Vein endothelial cell (primary cell): ENCODE results near the gene RTKN. TPM values are rescaled to one million over a fixed set of nuclear protein-coding genes. Genes with fewer than 3 reads are reported as not detected.

Source experiments
- total RNA-seq: library from RNA; depleted of rRNA; stranded (reverse); fragments of >200 nt; gene quantifications from 2 replicates; pipeline ENCODE4 v1.2.3, GENCODE V29; 2012

RTKN gene, protein sequence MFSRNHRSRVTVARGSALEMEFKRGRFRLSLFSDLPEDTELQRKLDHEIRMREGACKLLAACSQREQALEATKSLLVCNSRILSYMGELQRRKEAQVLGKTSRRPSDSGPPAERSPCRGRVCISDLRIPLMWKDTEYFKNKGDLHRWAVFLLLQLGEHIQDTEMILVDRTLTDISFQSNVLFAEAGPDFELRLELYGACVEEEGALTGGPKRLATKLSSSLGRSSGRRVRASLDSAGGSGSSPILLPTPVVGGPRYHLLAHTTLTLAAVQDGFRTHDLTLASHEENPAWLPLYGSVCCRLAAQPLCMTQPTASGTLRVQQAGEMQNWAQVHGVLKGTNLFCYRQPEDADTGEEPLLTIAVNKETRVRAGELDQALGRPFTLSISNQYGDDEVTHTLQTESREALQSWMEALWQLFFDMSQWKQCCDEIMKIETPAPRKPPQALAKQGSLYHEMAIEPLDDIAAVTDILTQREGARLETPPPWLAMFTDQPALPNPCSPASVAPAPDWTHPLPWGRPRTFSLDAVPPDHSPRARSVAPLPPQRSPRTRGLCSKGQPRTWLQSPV
- total RNA-seq = 10.8 and 17.0 TPM in 2 replicates

DNA sequence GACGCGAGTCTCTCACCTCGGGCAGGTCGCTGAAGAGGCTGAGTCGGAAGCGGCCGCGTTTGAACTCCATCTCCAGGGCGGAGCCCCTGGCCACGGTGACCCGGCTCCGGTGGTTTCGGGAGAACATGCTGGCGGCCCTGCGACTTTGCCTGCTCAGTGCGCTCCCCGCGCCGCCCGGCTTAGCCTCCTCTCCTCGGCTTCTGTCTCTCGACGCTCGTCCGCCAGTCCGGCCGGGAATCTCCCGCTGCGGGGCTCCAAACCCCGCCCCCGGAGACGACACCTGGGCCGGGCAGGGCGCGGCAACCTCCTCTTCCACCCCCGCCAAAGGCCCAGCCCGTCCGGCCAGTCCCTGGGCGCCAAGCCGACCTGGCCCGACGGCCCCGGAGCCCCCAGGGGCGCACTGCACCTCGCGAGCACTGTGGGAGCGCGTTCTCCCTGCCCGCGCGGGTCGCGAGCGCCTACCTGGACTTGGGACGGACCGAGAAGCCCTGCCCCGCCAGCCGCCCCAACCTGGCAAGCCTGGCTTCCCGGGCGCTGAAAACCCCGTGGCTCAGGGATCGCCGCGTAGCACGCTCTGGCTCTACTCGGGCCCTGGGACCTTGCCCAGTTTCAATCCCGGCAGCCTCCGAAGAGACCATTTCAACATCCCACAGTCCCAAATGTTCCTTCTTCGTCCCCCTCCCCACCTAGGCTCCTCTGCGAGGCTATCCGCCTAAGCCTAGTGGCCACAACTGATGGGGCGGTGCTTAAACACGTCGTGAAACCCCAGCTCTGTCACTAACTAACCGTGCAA is at the start of gene RTKN:
TSS of gene RTKN (minus strand) at position 248 of the 793 bp plus-strand sequence. CDS start at position 127, 121 bp downstream.

DNA sequence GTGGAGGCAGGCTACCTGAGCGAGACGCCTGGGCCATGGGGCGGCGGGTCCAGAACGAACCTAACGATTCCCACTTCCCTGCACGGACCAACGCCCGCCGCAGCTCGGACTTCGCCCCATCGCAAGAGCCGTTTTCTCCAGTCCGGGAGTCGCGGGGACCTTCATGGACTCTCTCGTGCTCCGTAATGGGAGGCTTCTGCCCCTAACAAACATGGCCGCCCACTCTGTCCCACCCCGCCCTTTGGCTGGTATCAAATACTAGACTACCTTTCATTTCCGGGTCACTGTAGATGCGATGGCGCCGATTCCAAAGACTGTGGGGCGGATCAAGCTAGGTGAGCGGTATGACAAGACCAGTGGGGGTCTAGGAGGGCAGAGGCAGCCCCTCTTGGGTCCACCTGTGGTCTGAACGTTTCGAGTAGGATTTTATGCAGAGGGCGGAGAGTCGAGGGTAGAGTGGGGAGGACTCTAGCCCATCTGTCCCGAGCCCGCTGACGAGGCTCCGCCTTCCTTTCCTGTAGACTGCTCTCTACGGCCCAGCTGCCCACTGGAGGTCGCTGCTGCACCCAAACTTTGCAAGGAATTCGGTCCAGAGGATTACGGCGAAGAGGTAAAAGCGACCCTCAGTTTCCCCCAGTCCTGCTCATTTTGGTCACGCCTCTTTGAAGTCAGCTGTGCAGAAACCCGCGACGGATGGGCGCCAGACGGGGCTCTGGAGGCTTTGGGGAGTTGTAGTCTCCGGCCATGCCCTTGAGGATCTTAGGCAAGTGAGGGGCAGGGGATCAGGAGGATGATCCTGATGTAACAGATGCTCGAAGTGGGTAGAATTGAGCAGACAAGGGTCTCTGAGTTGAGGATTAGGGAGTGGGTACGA is 41.3 kb upstream of the RTKN start, which contains the start of the genes CCDC142 and TTC31:
TSS of gene CCDC142 (minus strand) at position 198 of the 874 bp plus-strand sequence. CDS start at position 37, 161 bp downstream.
TSS of gene TTC31 (plus strand) at position 281 of the 874 bp plus-strand sequence. CDS start at position 296, 15 bp downstream.

DNA sequence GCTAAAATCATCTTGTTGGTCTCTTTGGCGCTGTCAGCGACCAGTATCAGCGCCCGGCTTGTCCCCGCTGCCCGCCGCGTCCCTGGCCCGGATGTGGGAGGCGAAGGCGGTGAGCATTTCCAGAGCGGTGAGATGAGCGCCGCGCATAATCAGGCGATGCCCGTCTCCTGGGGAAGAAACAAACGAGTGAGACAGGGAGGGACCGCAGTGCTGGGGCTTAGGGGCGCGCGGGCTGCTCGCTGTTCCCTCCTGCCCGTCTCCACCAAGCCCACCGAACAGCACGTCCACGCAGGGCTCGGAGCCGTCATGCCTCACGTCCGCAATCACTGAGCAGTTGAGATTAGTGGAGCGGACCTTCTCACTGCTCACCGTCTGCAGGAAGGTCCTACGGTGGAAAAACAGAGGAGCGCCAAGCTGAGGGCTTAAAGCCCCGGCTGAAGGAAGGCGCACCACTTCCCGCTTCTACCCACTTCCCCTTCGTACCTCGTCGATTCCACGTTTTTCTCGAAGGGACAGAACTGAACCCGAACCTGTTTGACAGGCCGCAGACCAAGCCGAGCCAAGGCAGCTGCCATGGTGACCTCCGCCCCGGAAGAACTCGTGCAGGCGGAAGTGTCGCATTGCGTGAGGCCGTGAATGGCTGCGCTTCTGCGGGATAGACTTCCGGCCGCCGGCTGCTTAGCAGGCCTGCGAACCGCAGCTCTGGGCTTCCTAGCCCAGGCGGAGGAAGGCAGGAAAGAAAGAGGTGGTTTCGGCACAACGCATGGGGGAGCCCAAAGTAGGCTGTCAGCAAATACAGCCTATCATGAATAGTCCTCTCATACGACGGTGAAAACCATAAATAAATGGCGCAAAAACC is 30.6 kb upstream of the RTKN start, which contains the start of gene MRPL53:
TSS of gene MRPL53 (minus strand) at position 595 of the 859 bp plus-strand sequence. CDS start at position 575, 20 bp downstream.

DNA sequence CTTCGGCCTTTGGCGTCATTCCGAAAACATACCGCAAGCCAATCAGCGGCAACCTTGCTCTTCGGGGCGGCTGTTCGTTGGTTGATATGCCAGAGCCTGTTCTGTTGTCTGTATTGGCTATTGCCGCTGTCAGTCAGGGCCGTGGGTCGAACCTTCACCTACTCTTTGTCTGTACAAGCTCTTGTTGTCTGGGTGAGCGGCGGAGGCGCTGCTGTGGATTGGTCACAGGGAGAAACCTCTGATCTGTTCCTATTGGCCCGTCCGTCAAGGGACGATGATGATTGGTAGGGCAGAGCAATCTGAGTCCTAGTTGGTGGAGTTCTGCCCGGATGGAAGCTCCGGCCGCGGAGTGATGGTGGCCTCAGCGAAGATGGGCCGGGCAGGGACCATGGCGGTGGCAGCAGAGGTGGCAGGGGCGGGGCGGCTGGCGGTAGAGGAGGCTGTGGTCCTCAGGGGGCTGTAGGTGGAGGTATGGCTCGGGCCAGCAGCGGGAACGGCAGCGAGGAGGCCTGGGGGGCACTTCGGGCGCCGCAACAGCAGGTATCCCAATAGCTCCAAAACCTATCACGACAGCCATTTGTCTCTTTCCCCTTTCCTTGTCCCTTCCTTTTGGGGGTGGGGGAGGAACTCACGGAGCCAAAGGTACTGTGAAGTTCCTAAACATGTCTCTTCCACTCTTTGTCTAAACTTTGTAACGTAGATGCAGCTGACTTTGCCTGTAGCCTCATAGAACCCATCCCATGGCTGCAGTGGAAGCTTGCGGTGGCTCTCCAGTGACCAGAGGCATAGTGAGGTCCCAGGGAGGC is 16.6 kb upstream of the RTKN start, which contains the start of gene WBP1:
TSS of gene WBP1 (plus strand) at position 307 of the 806 bp plus-strand sequence. CDS start at position 472, 165 bp downstream.

DNA sequence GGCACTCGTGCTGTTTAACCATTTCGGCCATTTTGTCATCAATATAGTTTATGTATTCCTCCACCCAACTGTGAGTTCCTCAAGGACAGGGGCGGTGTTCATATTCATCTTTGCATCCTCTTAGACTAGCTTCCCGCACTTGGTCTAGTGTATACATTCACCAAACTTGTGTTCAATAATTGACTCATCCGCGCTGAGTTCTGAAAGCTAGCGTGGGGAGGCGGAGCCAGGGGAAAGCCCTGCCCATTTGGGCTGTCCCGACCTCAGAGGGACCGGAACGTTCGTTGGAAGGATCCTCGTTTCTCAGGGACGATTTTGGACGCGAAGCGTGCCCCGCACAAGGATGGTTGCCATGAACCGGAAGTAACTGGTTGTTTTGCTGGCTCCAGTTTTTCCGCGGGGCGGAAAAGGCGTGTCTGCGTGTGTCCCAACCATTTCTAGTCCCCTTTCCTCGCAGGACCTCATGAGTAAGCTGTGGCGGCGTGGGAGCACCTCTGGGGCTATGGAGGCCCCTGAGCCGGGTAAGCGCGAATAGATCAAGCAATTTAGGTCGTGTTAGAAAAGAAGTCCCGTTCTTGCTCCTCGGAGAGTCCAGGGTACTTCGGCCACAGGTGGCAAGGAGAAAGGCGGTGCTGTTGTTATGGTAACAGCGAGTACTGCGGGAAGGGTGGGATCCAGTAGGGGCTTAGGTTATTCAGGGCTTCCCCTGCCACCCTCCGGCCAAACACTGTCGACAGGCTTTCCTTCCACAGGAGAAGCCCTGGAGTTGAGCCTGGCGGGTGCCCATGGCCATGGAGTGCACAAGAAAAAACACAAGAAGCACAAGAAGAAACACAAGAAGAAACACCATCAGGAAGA is 13.1 kb upstream of the RTKN start, which contains the start of gene INO80B:
TSS of gene INO80B (plus strand) at position 434 of the 858 bp plus-strand sequence. CDS start at position 464, 30 bp downstream.

DNA sequence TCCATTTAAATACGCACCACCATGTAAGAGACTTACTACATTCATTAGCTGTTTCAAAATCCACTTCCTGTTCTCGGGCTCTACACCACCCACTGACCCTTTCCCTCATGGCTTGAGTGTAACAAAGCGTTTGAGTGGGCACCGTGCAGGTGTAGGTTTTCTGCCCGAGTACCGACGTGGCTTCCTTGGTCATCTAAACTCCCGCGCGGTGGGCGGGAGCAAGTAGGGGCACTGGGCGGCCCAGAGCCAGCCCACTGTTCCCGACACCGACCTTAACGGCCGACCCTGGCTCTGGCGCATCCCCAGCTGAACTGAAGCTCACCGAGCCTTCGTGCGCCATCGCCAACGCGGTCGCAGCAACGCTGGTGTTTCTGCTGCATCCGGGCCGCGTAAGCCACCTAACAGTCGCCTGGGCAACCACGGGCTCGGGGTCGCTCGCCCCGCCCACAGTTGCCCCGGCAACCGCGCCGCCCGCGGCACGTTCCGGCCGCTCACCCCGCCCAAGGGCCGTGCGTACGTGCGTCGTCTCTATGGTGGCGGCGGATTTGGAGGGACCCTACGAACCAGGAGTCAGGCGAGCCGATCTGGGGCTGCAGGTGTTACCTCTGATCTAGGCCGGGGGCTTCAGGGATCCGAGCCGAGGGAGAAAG is 20.4 kb downstream of the RTKN start, which contains the start of the genes C2orf81 and WDR54:
TSS of gene C2orf81 (minus strand) at position 399 of the 650 bp plus-strand sequence. CDS start at position 340, 59 bp downstream.
TSS of gene WDR54 (plus strand) at position 510 of the 650 bp plus-strand sequence. CDS start 424 bp downstream, outside the sequence.

DNA sequence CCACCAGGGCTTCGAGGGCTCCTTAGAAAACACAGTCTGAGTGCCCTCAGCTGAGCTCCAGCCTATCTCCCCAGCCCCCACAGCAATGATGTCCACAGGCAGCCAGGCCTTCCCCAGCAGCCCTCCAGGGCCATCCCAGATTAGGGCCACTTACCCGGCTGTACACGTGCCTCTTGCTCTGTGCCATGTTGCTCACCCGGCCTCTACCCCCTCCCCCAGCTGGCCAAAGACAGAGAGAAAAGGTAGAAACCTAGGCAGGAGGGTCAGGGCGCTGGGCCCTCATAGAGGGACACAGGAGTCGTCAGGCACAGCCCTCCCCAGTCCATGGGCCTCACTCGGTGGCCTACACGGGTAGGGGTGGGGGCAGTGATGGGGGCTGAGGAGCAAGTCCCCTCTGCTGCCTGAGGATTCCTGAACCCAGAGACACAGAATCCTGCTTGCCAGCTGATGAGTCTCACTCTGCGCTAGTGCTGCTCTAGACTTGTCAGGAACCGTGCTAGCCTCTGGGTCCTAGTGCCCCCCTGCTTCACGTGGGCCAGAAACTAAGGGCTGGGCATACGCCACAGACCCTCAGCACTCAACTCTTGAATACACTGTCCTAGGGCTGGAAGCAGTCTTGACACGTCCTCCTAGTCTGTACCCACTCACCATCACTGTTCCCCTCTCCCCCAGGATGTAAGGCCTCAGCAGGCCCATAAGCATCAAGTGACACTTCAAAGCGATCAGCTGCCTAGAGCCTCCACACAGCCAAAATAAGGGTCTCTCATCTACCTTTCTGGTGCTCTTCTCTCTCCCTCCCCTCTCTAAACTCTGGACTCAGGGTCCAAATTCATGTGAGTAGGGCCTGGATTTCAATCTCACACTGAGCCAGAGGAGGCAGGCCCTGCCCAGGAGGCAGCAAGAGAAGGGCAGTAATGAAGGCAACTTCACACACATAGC is 61.6 kb downstream of the RTKN start, which contains the start of gene DCTN1:
TSS of gene DCTN1 (minus strand) at position 461 of the 939 bp plus-strand sequence. CDS start at position 187, 274 bp downstream.

Other genes starting within 250 kb of the RTKN start
- gene MTHFD2, start 243.3 kb downstream of the RTKN start, total RNA-seq = 65.8 and 74.8 TPM in 2 replicates
- 0.65 and 1.1 TPM in 2 replicates for gene SLC4A5, start 98.5 kb downstream of the RTKN start, total RNA-seq
- 139 and 141 TPM in 2 replicates for gene DCTN1, start 61.6 kb downstream of the RTKN start, total RNA-seq
- 0.19 TPM in 1 of 2 replicates, not detected in the other for gene C2orf81, start 20.3 kb downstream of the RTKN start, total RNA-seq
- gene WDR54, start 20.2 kb downstream of the RTKN start, total RNA-seq = 32.2 and 36.9 TPM in 2 replicates
- 9.5 and 10.5 TPM in 2 replicates for gene INO80B, start 13.2 kb upstream of the RTKN start, total RNA-seq
- gene WBP1, start 16.5 kb upstream of the RTKN start, total RNA-seq = 29.4 and 39.2 TPM in 2 replicates
- 57.5 and 69.2 TPM in 2 replicates for gene MOGS, start 23.4 kb upstream of the RTKN start, total RNA-seq
- 18.8 and 20.6 TPM in 2 replicates for gene MRPL53, start 30.7 kb upstream of the RTKN start, total RNA-seq
- gene CCDC142, start 41.1 kb upstream of the RTKN start, total RNA-seq = 19.5 and 22.9 TPM in 2 replicates
- gene TTC31, start 41.1 kb upstream of the RTKN start, total RNA-seq = 11.1 and 15.0 TPM in 2 replicates
- gene LBX2, start 57.7 kb upstream of the RTKN start, total RNA-seq = 2.9 and 3.8 TPM in 2 replicates
- gene PCGF1, start 65.8 kb upstream of the RTKN start, total RNA-seq = 13.3 and 14.0 TPM in 2 replicates
- gene TLX2, start 72.5 kb upstream of the RTKN start, total RNA-seq = not detected in 2 replicates
- under 0.01 and 0.10 TPM in 2 replicates for gene DQX1, start 84.3 kb upstream of the RTKN start, total RNA-seq
- 96.4 and 116 TPM in 2 replicates for gene AUP1, start 87.8 kb upstream of the RTKN start, total RNA-seq
- 32.9 and 42.8 TPM in 2 replicates for gene HTRA2, start 88.0 kb upstream of the RTKN start, total RNA-seq
- gene LOXL3, start 112.0 kb upstream of the RTKN start, total RNA-seq = 1.6 and 2.2 TPM in 2 replicates
- gene DOK1, start 112.8 kb upstream of the RTKN start, total RNA-seq = 11.5 and 14.7 TPM in 2 replicates
- gene M1AP, start 206.4 kb upstream of the RTKN start, total RNA-seq = not detected in 2 replicates
- 3.6 TPM in 2 replicates for gene SEMA4F, start 212.3 kb upstream of the RTKN start, total RNA-seq